ENCODE results near the gene DHRSX.

DNA sequence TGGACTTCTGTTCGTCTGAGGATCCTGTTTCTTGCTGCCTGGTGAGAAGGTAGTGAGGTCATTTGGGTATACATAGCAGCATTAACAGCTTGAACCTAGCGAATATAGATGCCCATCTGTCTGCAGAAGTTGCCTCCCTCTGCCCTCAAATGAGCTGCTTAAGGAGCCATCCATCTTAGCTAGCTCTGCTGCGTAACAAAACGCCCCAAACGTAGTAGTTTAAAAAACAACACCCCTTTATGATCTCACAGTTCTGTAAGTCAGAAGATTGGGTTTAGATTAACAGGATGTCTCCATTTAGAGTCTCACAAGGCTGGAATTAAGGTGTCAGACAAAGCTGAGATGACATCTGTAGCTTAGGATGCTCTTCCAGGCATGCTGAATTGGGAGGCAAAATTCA is 185.3 kb downstream of the DHRSX start:
- TF ChIP-seq, protein P1, sequence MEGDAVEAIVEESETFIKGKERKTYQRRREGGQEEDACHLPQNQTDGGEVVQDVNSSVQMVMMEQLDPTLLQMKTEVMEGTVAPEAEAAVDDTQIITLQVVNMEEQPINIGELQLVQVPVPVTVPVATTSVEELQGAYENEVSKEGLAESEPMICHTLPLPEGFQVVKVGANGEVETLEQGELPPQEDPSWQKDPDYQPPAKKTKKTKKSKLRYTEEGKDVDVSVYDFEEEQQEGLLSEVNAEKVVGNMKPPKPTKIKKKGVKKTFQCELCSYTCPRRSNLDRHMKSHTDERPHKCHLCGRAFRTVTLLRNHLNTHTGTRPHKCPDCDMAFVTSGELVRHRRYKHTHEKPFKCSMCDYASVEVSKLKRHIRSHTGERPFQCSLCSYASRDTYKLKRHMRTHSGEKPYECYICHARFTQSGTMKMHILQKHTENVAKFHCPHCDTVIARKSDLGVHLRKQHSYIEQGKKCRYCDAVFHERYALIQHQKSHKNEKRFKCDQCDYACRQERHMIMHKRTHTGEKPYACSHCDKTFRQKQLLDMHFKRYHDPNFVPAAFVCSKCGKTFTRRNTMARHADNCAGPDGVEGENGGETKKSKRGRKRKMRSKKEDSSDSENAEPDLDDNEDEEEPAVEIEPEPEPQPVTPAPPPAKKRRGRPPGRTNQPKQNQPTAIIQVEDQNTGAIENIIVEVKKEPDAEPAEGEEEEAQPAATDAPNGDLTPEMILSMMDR (IDR thresholded peaks at IDR 0.05) = no peak
- no peak for TF ChIP-seq EP300 (IDR thresholded peaks at IDR 0.05)
